ENCODE measurements around the gene ABCD1. TPM values are rescaled to one million over a fixed set of nuclear protein-coding genes. Genes with fewer than 3 reads are reported as not detected.
"Not testable (repeated sequence)": the region's sequence is repeated elsewhere in the genome, so short reads cannot be mapped to it uniquely, and the experiment has no call there.

ABCD1 gene
- total RNA-seq, 1 donor from 2014 or later, result 32.3 TPM

DNA sequence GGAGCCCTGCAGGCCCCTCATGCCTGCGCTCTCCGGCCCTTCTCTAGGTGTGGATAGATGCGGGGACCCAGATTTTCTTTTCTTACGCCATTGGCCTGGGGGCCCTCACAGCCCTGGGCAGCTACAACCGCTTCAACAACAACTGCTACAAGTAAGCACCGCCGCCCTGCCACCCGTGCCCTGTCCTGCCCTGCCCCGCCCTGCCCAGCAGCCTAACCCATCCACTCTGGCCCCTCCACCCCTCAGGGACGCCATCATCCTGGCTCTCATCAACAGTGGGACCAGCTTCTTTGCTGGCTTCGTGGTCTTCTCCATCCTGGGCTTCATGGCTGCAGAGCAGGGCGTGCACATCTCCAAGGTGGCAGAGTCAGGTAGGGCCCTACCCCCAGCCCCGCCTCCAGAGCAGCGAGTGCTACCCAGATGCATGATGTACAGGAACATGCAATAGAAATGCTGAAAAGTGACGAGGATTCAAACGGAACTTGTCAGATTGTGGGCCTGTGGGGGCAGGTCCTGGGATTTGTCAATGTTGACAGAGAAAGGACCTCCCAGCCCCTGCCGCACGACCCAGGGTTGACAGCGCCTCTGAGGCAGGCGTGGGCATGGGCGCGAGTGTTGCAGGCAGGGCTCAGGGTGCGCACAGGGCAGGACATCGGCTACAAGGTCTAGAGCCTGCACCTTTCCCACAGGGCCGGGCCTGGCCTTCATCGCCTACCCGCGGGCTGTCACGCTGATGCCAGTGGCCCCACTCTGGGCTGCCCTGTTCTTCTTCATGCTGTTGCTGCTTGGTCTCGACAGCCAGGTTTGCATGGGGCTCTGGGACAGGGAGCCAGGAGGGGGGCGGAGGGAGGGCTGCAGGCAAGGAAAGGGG is 31.2 kb upstream of the ABCD1 start:
- DNase-seq (ENCODE audit: low spot score), result no peak

DNA sequence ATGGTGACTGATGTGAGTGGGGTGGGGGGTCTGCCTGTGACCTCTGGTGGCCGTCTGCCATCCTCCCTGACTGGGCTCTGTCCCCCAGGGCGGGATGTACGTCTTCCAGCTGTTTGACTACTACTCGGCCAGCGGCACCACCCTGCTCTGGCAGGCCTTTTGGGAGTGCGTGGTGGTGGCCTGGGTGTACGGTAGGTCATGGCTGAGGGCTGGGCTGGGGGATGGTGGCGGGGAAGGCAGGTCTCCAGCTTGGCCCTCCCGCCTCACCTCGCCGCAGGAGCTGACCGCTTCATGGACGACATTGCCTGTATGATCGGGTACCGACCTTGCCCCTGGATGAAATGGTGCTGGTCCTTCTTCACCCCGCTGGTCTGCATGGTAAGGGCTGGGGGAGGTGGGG is 30.4 kb upstream of the ABCD1 start:
- DNase-seq (ENCODE audit: low spot score), result not testable (repeated sequence)

GRCh38 chrX:153694687-153695270 is 29.9 kb upstream of the ABCD1 start:
- no peak for DNase-seq (ENCODE audit: low spot score)

GRCh38 chrX:153696100-153696499 is 28.6 kb upstream of the ABCD1 start:
- no peak for DNase-seq (ENCODE audit: low spot score)

DNA sequence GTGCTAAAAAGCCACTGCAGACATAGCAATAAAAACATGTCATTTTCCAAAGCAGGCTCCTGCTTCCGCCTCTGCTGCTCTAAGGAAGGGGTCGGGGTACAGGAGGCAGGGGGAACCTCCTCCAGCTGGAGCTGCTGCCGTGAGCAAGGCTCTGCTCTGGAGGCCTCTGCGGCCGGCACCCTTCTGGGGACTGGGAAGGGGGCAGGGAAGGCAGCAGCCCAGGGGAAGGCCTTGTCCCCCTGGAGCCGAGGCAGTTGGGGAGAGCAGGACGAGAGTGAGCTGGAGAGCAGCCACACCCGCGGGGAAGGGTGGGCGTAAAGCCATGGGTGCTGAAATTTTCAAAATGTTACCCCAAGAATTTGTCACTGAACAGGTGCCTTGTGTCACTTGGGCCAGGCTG is 28.1 kb upstream of the ABCD1 start:
- DNase-seq (ENCODE audit: low spot score), result not testable (repeated sequence)

DNA sequence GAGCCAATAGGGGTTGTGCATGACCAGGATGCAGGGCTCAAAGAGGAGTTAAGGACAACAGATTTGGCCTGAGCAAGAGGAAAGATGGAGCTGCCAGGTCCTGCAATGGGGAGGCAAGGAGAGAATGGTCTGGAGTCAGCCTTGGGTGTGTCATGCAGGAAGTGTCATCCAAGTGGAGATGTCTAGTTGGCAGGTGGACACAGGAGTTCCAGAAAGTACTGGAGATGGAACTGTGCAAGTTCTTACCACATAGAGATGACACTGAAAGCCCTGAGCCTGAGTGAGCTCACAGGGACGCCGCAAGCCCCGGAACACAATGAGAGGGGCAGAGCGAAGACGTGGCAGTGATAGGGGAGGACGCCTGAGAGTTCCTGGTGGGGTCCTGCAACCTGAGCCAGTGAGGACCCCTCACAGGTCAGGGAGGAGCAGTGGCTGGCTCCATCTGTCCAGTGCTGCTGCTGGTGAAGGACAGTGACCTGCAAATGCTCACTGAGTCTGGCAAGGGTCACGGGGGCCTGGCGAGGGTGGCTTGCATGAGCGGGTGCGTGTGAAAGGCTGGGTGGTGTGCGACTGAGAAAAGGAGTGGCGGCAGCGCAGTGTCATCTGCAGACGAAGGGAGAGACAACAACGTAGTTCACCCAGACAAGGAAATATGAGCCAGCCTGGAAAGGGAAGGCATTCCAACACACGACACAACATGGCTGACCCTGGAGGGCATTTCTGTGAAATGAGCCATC is 27.5 kb upstream of the ABCD1 start:
- DNase-seq (ENCODE audit: low spot score), result not testable (repeated sequence)

DNA sequence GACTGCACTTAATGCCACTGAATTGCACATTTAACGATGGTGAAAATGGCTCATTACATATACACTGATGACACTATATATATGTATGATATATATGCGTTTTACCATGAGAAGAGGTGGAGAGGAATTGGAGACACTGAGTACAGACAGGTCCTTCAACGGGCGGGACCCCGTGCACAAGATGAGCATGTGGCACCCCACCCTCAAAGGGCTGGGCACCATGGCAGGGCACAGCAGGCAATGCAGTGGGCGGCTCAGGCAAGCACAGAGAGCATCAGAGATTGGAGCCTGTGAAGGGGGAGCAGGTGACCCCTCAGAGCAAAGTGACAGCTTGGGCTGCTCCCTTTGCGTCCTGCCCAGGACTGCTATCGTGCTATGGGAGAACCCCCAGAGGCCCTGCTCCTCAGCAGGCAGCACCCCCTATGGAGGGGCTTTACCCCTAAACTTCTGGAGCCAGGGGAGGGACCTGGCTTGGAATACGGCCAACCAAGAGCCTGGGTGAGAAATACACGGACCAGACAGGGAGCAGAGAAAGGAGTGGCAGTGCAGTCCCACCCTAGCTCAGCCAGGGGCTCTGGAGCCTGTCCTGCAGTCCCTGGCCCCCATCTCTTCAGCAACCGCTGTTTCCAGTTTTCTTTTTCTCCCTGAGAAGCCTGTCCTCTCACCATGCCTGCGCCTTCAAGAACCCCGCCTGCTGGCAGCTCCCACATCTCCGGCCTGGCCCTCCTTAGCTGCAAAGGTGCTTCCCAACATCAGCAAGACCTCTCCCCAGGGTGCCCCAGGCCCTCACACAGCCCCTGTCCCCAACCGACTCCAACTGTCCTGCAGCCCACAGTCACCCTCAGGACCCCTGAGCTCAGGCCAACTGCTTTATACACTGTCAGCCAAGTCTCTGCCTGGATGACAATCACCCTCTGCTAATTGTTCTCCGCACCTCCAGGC is 26.5 kb upstream of the ABCD1 start:
- DNase-seq (ENCODE audit: low spot score), result no peak

DNA sequence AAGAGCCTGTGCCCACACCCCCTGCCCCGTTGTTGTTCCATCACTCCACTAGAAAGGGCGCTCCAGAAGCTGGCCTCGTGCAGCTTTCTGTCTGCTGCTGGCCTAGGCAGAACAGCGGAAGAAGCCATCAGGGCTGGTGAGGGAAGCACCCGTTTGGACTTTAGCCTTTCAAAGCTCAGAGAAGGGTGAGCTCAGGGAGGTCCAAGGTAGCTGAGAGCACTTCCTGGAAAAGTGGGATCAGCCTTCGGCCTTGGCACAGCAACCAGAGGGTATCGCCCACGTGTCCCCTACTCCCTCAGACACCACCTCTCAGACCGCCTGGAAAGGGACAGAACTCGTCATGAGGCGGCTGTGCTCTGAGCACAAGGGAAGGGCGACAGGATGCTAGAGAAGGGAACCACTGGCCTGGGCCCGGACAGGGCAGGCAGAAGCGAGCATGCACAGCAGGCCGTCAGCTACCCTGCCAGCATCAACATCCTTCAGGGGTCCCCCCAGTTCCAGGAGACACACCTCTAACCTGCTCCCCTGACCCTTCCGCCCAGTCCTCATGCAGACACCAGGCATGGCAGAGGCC is 25.4 kb upstream of the ABCD1 start:
- not testable (repeated sequence) for DNase-seq (ENCODE audit: low spot score)

GRCh38 chrX:153699784-153700371 is 24.8 kb upstream of the ABCD1 start:
- not testable (repeated sequence) for DNase-seq (ENCODE audit: low spot score)

- DNase-seq (ENCODE audit: low spot score), result no peak
Observed at GRCh38 chrX:153700376-153700945, 24.2 kb upstream of the ABCD1 start.

- DNase-seq (ENCODE audit: low spot score), result no peak
Observed at GRCh38 chrX:153700967-153701366, 23.7 kb upstream of the ABCD1 start.

DNA sequence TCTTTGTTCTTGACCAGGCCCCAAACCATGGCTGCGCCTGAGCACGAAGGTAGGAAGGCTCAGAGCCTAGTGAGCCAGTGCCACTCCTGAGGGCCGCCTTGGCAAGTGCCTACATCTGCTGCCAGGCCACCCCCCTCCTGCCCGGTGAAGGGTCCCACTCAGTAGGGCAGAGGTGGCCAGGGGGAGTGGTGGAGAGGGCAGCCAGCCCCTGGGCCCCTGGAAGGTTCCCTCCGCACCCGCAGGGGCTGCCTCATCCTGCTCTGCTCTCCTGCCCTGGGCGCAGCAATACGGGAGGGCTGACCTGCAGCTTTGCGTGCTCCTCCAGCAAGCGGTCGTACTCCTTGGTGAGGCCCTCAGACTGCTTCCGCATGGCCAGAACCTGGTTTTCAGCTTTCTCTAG is 22.9 kb upstream of the ABCD1 start:
- no peak for DNase-seq (ENCODE audit: low spot score)

DNA sequence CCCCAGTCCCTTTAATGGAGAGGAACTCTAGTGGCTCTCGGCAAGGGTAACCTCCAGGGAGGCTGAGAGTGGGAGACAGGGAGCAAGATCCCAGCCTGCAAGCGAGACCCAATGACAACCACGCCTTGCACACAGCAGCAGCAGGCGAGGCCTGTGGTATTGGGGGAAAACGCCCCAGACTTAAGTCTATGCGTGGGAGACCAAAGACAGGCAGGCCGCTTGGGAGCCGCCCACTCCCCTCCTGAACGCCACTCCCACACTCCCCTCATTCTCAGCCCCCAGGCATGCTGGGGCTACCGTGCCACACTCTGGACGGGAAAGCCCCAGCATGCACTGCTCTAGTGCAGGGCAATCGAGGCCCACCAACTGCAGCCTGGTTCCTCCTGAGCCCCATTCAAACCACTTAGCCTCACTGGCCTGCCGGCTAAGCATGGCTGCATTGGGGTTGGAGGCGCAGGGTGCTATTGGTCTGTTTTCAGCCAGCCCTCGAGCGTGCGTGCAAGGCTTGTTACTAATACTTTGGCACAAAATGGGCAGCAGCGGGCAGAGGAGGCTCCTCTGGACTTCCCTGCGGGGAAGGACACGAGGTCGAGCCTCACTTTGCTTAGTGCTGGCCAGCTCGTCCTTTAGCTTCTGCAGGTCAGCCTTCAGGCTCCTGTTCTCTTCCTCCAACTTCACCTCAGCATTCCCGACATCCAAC is 22.2 kb upstream of the ABCD1 start:
- DNase-seq (ENCODE audit: low spot score), result no peak

- no peak for DNase-seq (ENCODE audit: low spot score)
Observed at GRCh38 chrX:153703036-153703370, 21.7 kb upstream of the ABCD1 start.

- no peak for DNase-seq (ENCODE audit: low spot score)
Observed at GRCh38 chrX:153704021-153704526, 20.6 kb upstream of the ABCD1 start.

DNA sequence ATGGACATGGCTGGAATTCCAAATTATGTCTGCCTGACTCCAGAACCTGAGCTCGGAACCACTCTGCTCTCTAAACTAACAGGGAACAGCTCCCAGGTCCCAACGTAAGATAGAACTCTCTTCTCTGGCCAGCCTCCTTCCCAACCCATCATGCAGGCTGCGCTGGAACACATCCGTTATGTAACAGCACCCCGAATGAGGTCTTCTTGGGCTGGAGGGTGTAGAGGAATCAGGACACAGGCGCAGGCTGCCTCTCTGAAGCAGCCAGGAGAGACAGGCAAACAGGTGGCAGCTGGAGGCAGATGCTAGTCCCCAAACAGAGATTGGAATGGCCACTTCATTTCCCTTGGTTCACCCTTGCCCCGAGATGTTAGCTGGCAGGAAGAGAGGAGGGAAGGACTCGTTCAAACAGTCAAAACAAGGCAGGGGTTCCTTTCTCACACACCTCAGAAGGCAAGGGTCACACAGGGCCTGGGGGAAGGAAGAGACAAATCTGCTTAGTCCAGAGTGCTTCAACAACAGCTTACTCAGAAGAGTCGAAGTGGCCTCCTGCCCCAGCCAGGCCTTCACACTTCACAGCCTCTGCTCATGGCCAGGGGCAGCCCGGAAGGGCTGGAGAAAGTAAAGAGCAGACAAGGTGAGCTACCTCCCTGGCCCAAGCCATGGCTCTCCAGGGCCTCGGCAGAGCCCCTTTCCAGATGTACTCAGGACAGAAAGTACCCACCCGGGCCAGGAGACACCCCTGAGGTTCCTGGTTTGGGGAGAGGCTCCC is 19.8 kb upstream of the ABCD1 start:
- DNase-seq (ENCODE audit: low spot score), result not testable (repeated sequence)

DNA sequence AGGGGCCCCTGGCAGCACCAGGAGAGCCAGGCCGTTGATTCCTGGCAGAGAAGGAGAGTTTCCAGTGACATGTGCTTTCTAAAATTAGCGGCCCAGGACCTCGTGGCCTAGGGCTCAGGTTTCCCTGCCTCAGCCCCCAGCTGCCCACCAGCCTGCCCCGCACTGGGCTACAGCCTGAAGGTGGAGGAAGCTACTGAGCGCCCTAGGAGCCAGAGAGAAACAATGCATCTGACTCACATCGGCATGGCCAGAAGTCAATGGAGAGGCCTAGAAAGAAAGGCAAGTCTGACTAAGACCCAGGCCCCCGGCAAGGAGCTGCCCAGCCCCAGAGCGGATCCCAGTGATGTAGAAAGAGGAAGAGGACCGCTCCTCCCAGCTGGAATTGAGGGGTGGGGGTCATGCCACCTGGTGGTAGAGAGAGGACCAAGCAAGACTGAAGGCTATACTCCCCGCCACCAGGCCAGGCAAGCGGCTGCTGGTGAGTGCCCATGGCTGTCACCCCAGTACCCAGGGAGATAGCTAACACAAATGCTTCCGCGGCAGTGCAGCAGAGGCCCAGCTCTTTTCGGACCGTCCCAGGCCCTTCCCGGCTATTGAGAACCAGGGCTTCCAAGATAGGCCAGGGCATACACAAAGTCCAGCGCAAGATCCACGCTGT is 19.1 kb upstream of the ABCD1 start:
- not testable (repeated sequence) for DNase-seq (ENCODE audit: low spot score)

GRCh38 chrX:153706799-153707198 is 17.9 kb upstream of the ABCD1 start:
- no peak for DNase-seq (ENCODE audit: low spot score)
